COLO829 (cell line): ENCODE measurements around the gene SNTB2.

ENCODE experiments used
- DNase-seq: peaks from one replicate; pipeline ENCODE4 v3.0.0; 2012; ENCODE audit warnings: low spot score

Gene SNTB2

GRCh38 chr16:69344171-69344570 lies 157.2 kb downstream of the SNTB2 start:
- no peak for DNase-seq

- no peak for DNase-seq
These were observed 159.0 kb downstream of the SNTB2 start for GRCh38 chr16:69345923-69346322.

- no peak for DNase-seq
These were observed 159.7 kb downstream of the SNTB2 start for GRCh38 chr16:69346683-69347082.

GRCh38 chr16:69348222-69348621 lies 161.3 kb downstream of the SNTB2 start:
- DNase-seq: no peak

- no peak for DNase-seq
These were observed 162.6 kb downstream of the SNTB2 start for GRCh38 chr16:69349536-69349935.

- DNase-seq: no peak
These were observed 163.7 kb downstream of the SNTB2 start for GRCh38 chr16:69350536-69351133.

GRCh38 chr16:69351309-69352027 lies 164.5 kb downstream of the SNTB2 start, which contains the start of gene TMED6:
TSS of gene TMED6 (minus strand) at chr16:69351786. CDS start at chr16:69351753, 33 bp downstream.
- no peak for DNase-seq
